ENCODE results near the gene FSD2. TPM values are rescaled to one million over a fixed set of nuclear protein-coding genes. Genes with fewer than 3 reads are reported as not detected.

FSD2 gene
- total RNA-seq, 1 experiment from 2014 or later: not detected

- H3K27me3 ChIP-seq (replicated peaks; ENCODE audit: control insufficient read depth, insufficient read depth, low read length): no peaks in the 10 kb centered on the region
- H3K36me3 ChIP-seq (ENCODE audit: control insufficient read depth, insufficient read depth, low read length): no peaks in the 10 kb centered on the region
- no peak for DNase-seq
- H3K4me1 ChIP-seq: no peaks in the 10 kb centered on the region
- peaks cover 9% of the 10 kb centered on the region for H3K9me3 Mint-ChIP-seq (ENCODE audit: unreplicated experiment)
- no peaks in the 10 kb centered on the region for H3K4me1 Mint-ChIP-seq (ENCODE audit: low read depth, unreplicated experiment)
- H3K27ac Mint-ChIP-seq (ENCODE audit: unreplicated experiment): no peak overlapping the region
- peaks cover 20% of the 10 kb centered on the region for H3K27me3 Mint-ChIP-seq (ENCODE audit: insufficient read depth, unreplicated experiment)
- no peak overlapping the region for H3K4me3 ChIP-seq (ENCODE audit: low read depth, low read length)
- no peaks in the 10 kb centered on the region for H3K36me3 Mint-ChIP-seq (ENCODE audit: insufficient read depth, unreplicated experiment)
- no peak for TF ChIP-seq CTCF (IDR thresholded peaks at IDR 0.05; ENCODE audit: insufficient read depth in 1 of 2, low read depth in 1 of 2, low read length in 1 of 2, severe bottlenecking in 1 of 2, unreplicated experiment in 1 of 2)
- ChIA-PET CTCF (no interaction called here), POLR2A (no interaction called here)
- no peak overlapping the region for H3K4me3 Mint-ChIP-seq (ENCODE audit: unreplicated experiment)
- H3K9me3 ChIP-seq: no peaks in the 10 kb centered on the region
- BruUV-seq (replicated peaks): no TSS peak
- intact Hi-C loops (cut with micrococcal nuclease; ENCODE audit: unreplicated experiment): no loop called here
These were observed 15.5 kb downstream of the FSD2 start for GRCh38 chr15:82790321-82790720.

- no peak overlapping the region for H3K4me3 Mint-ChIP-seq (ENCODE audit: unreplicated experiment)
- Histone ChIP-seq H3K36me3 (ENCODE audit: control insufficient read depth, insufficient read depth, low read length) (no peaks in the 10 kb centered on the region), H3K4me3 (ENCODE audit: low read depth, low read length) (no peak overlapping the region), H3K9me3 (no peaks in the 10 kb centered on the region), H3K4me1 (no peaks in the 10 kb centered on the region), H3K27me3 (replicated peaks; ENCODE audit: control insufficient read depth, insufficient read depth, low read length) (no peaks in the 10 kb centered on the region)
- no peak for DNase-seq
- intact Hi-C loops (cut with micrococcal nuclease; ENCODE audit: unreplicated experiment): no loop called here
- ChIA-PET CTCF (no interaction called here), POLR2A (no interaction called here)
- no peaks in the 10 kb centered on the region for H3K36me3 Mint-ChIP-seq (ENCODE audit: insufficient read depth, unreplicated experiment)
- no peak for TF ChIP-seq CTCF (IDR thresholded peaks at IDR 0.05; ENCODE audit: insufficient read depth in 1 of 2, low read depth in 1 of 2, low read length in 1 of 2, severe bottlenecking in 1 of 2, unreplicated experiment in 1 of 2)
- no peak overlapping the region for H3K27ac Mint-ChIP-seq (ENCODE audit: unreplicated experiment)
- BruUV-seq (replicated peaks): no TSS peak
- peaks cover 9% of the 10 kb centered on the region for H3K9me3 Mint-ChIP-seq (ENCODE audit: unreplicated experiment)
- peaks cover 20% of the 10 kb centered on the region for H3K27me3 Mint-ChIP-seq (ENCODE audit: insufficient read depth, unreplicated experiment)
- no peaks in the 10 kb centered on the region for H3K4me1 Mint-ChIP-seq (ENCODE audit: low read depth, unreplicated experiment)
These were observed 16.4 kb downstream of the FSD2 start for GRCh38 chr15:82789491-82789890.

- no peaks in the 10 kb centered on the region for H3K4me1 Mint-ChIP-seq (ENCODE audit: low read depth, unreplicated experiment)
- intact Hi-C loops (cut with micrococcal nuclease; ENCODE audit: unreplicated experiment): no loop called here
- Histone ChIP-seq H3K36me3 (ENCODE audit: control insufficient read depth, insufficient read depth, low read length) (no peaks in the 10 kb centered on the region), H3K4me3 (ENCODE audit: low read depth, low read length) (no peak overlapping the region), H3K9me3 (no peaks in the 10 kb centered on the region), H3K4me1 (no peaks in the 10 kb centered on the region), H3K27me3 (replicated peaks; ENCODE audit: control insufficient read depth, insufficient read depth, low read length) (no peaks in the 10 kb centered on the region)
- H3K4me3 Mint-ChIP-seq (ENCODE audit: unreplicated experiment): no peak overlapping the region
- H3K36me3 Mint-ChIP-seq (ENCODE audit: insufficient read depth, unreplicated experiment): no peaks in the 10 kb centered on the region
- CTCF ChIA-PET: no interaction called here
- H3K27ac Mint-ChIP-seq (ENCODE audit: unreplicated experiment): no peak overlapping the region
- POLR2A ChIA-PET: no interaction called here
- DNase-seq: no peak
- BruUV-seq (replicated peaks): no TSS peak
- peaks cover 14% of the 10 kb centered on the region for H3K27me3 Mint-ChIP-seq (ENCODE audit: insufficient read depth, unreplicated experiment)
- TF ChIP-seq CTCF (IDR thresholded peaks at IDR 0.05; ENCODE audit: insufficient read depth in 1 of 2, low read depth in 1 of 2, low read length in 1 of 2, severe bottlenecking in 1 of 2, unreplicated experiment in 1 of 2): no peak
- peaks cover under 1% of the 10 kb centered on the region for H3K9me3 Mint-ChIP-seq (ENCODE audit: unreplicated experiment)
These were observed 17.4 kb downstream of the FSD2 start for GRCh38 chr15:82788496-82788895.

All from Caco-2 (cell line).